GM23338 (cell line): ENCODE results near the gene ATP9A. TPM values are rescaled to one million over a fixed set of nuclear protein-coding genes. Genes with fewer than 3 reads are reported as not detected.

Experiments
- ATAC-seq: fragments of 200-7000 bp; cut with Tn5 transposase; 3 replicates; pipeline ENCODE4 v1.9.1; 2020
- DNase-seq: peaks from one replicate; pipeline ENCODE4 v3.0.0-alpha.2; 2015; ENCODE audit warnings: low spot score
- H2AFZ ChIP-seq: fragments of 200-600 bp; sonication (generic); 2 replicates; pipeline ENCODE4 v1.8.0; 2016; ENCODE audit warnings: antibody characterized with exemption, mild to moderate bottlenecking, moderate library complexity
- H3F3A ChIP-seq: fragments of 200-600 bp; sonication (generic); replicated peaks from 2 replicates; pipeline ENCODE4 v1.8.0; 2017; ENCODE audit warnings: antibody characterized with exemption, mixed run types, low read depth
- H3K27ac ChIP-seq: fragments of 200-600 bp; sonication (generic); 2 replicates; pipeline ENCODE4 v1.6.1; 2016; ENCODE audit warnings: low read depth
- H3K27me3 ChIP-seq: fragments of 200-600 bp; sonication (generic); 2 replicates; pipeline ENCODE4 v1.8.0; 2016; ENCODE audit warnings: mild to moderate bottlenecking, mixed run types, moderate library complexity; ENCODE audit not compliant: insufficient read depth
- H3K36me3 ChIP-seq: fragments of 200-600 bp; sonication (generic); 2 replicates; pipeline ENCODE4 v1.8.0; 2016; ENCODE audit warnings: mild to moderate bottlenecking; ENCODE audit not compliant: insufficient read depth
- H3K4me1 ChIP-seq: fragments of 200-600 bp; sonication (generic); 2 replicates; pipeline ENCODE4 v1.8.0; 2016; ENCODE audit warnings: mild to moderate bottlenecking, moderate library complexity; ENCODE audit not compliant: insufficient read depth
- H3K4me2 ChIP-seq: fragments of 200-600 bp; sonication (generic); 2 replicates; pipeline ENCODE4 v1.7.1; 2017; ENCODE audit warnings: mixed run types
- H3K4me3 ChIP-seq: fragments of 200-600 bp; sonication (generic); 2 replicates; pipeline ENCODE4 v1.6.1; 2016; ENCODE audit warnings: mixed run types
- H3K79me2 ChIP-seq: fragments of 200-600 bp; sonication (generic); replicated peaks from 2 replicates; pipeline ENCODE4 v1.8.0; 2017; ENCODE audit warnings: mild to moderate bottlenecking; ENCODE audit not compliant: insufficient read depth
- H3K9me2 ChIP-seq: fragments of 200-600 bp; sonication (generic); 2 replicates; pipeline ENCODE4 v1.8.0; 2017; ENCODE audit not compliant: insufficient read depth
- H4K20me1 ChIP-seq: fragments of 200-600 bp; sonication (generic); replicated peaks from 2 replicates; pipeline ENCODE4 v1.8.0; 2017; ENCODE audit warnings: mild to moderate bottlenecking; ENCODE audit not compliant: insufficient read depth
- H3K27ac Mint-ChIP-seq: 2 replicates; pipeline ENCODE4 v1.8.0; 2020; ENCODE audit warnings: inconsistent platforms, mild to moderate bottlenecking, moderate library complexity, mixed read lengths
- H3K27me3 Mint-ChIP-seq: 3 replicates; pipeline ENCODE4 v1.8.0; 2022; ENCODE audit warnings: low read depth, mild to moderate bottlenecking, moderate library complexity, mixed read lengths, inconsistent platforms; ENCODE audit not compliant: insufficient read depth, poor library complexity
- H3K36me3 Mint-ChIP-seq: 3 replicates; pipeline ENCODE4 v1.8.0; 2021; ENCODE audit warnings: low read depth, mild to moderate bottlenecking, inconsistent platforms, moderate library complexity, mixed read lengths
- H3K4me1 Mint-ChIP-seq: 3 replicates; pipeline ENCODE4 v1.8.0; 2020; ENCODE audit warnings: mild to moderate bottlenecking, inconsistent platforms, mixed read lengths
- H3K4me3 Mint-ChIP-seq: 3 replicates; pipeline ENCODE4 v1.8.0; 2021; ENCODE audit warnings: moderate library complexity, mild to moderate bottlenecking, inconsistent platforms, mixed read lengths
- H3K9me3 Mint-ChIP-seq: 3 replicates; pipeline ENCODE4 v1.8.0; 2020; ENCODE audit warnings: moderate library complexity, mild to moderate bottlenecking, inconsistent platforms, mixed read lengths
- CREB1 ChIP-seq: fragments of 250-450 bp; sonication (Bioruptor Pico); IDR thresholded peaks from 2 replicates; pipeline ENCODE4 v1.5.0; 2020; ENCODE audit warnings: low read depth, mild to moderate bottlenecking, moderate library complexity
- CTCF ChIP-seq, 2 experiments: fragments of 200-600 bp in 1 of 2; sonication (generic) in 1 of 2; conservative IDR thresholded peaks; 2 replicates each; pipeline versions ENCODE4 v1.5.1 to v1.6.1; 2016 to 2017; ENCODE audit warnings: antibody characterized with exemption in 2 of 2, low read depth in 2 of 2, mild to moderate bottlenecking in 2 of 2, moderate library complexity in 1 of 2
- EZH2 ChIP-seq: fragments of 200-600 bp; sonication (generic); IDR thresholded peaks from one replicate; pipeline ENCODE4 v1.8.0; 2017; ENCODE audit warnings: antibody characterized with exemption, mild to moderate bottlenecking, low read depth; ENCODE audit not compliant: unreplicated experiment
- EZH2phosphoT487 ChIP-seq: fragments of 200-600 bp; sonication (generic); IDR thresholded peaks from one replicate; pipeline ENCODE4 v1.8.1; 2018; ENCODE audit warnings: antibody characterized with exemption; ENCODE audit not compliant: unreplicated experiment
- JUNB ChIP-seq: IDR thresholded peaks from one replicate; pipeline ENCODE4 v1.6.1; 2016; ENCODE audit warnings: antibody characterized with exemption; ENCODE audit not compliant: unreplicated experiment
- NANOG ChIP-seq: IDR thresholded peaks from 2 replicates; pipeline ENCODE4 v1.6.1; 2016; ENCODE audit warnings: antibody characterized with exemption, borderline replicate concordance
- POLR2AphosphoS5 ChIP-seq: IDR thresholded peaks from 2 replicates; pipeline ENCODE4 v1.6.1; 2016; ENCODE audit warnings: antibody characterized with exemption, low read depth
- STAT1 ChIP-seq: IDR thresholded peaks from one replicate; pipeline ENCODE4 v1.6.1; 2016; ENCODE audit warnings: antibody characterized with exemption; ENCODE audit not compliant: unreplicated experiment
- ZNF114 ChIP-seq: fragments of 250-450 bp; sonication (Bioruptor Pico); IDR thresholded peaks from 2 replicates; pipeline ENCODE4 v1.5.0; 2020; ENCODE audit warnings: mild to moderate bottlenecking, moderate library complexity
- ZNF331 ChIP-seq: fragments of 250-450 bp; sonication (Bioruptor Pico); IDR thresholded peaks from 2 replicates; pipeline ENCODE4 v1.5.0; 2020; ENCODE audit warnings: low read depth, mild to moderate bottlenecking, moderate library complexity
- polyA plus RNA-seq: library from polyadenylated mRNA; unstranded; fragments of >200 nt; fragmentation: Nextera tagmentation; extraction: Ambion mirVana; gene quantifications from 2 replicates; pipeline ENCODE4 v1.2.1, GENCODE V29; 2016
- total RNA-seq: library from RNA; depleted of rRNA; stranded (reverse); fragments of >200 nt; shearing (Covaris generic); gene quantifications from 2 replicates; pipeline ENCODE4 v1.2.3, GENCODE V29; 2014
- TF ChIP-seq, protein P1 (sequence below): IDR thresholded peaks from 2 replicates; pipeline ENCODE4 v1.6.1; 2016; ENCODE audit warnings: antibody characterized with exemption
- TF ChIP-seq, protein P2 (sequence below): IDR thresholded peaks from one replicate; pipeline ENCODE4 v1.6.1; 2018; ENCODE audit warnings: antibody characterized with exemption; ENCODE audit not compliant: unreplicated experiment
- TF ChIP-seq, protein P3 (sequence below): fragments of 250-450 bp; sonication (Bioruptor Pico); IDR thresholded peaks from 2 replicates; pipeline ENCODE4 v1.5.0; 2020; ENCODE audit warnings: mild to moderate bottlenecking, moderate library complexity

ATP9A gene
- total and polyA plus RNA-seq, 2 experiments from 2014 or later: 0.94 to 5.9 TPM

GRCh38 chr20:51620432-51620831, 147.8 kb downstream of the ATP9A start:
- no peaks in the 10 kb centered on the region for H3K36me3 Mint-ChIP-seq
- H3F3A ChIP-seq: no peaks in the 10 kb centered on the region
- H3K9me3 Mint-ChIP-seq: no peaks in the 10 kb centered on the region

More at GRCh38 chr20:51620432-51620831, 147.8 kb downstream of the ATP9A start:
- Histone ChIP-seq H3K9me2 (no peaks in the 10 kb centered on the region), H3K27ac (no peak overlapping the region), H3K36me3 (no peaks in the 10 kb centered on the region), H3K4me3 (no peak overlapping the region), H4K20me1 (no peaks in the 10 kb centered on the region), H3K4me1 (no peaks in the 10 kb centered on the region), H2AFZ (no peak overlapping the region), H3K27me3 (no peaks in the 10 kb centered on the region), H3K4me2 (no peak overlapping the region), H3K79me2 (no peaks in the 10 kb centered on the region)
- Mint-ChIP-seq H3K4me1 (peaks cover 7% of the 10 kb centered on the region), H3K27me3 (peaks cover 5% of the 10 kb centered on the region), H3K4me3 (no peak overlapping the region), H3K27ac (no peak overlapping the region)
- TF ChIP-seq NANOG (no peak), ZNF114 (no peak), ZNF331 (no peak), STAT1 (no peak), EZH2 (no peak), JUNB (no peak), CTCF (conservative IDR thresholded peaks at IDR 0.05; ENCODE audit: low read depth in 2 of 2) (no peak), POLR2AphosphoS5 (no peak), EZH2phosphoT487 (no peak), CREB1 (CRISPR knock-in tag) (no peak)
- TF ChIP-seq, protein P1, sequence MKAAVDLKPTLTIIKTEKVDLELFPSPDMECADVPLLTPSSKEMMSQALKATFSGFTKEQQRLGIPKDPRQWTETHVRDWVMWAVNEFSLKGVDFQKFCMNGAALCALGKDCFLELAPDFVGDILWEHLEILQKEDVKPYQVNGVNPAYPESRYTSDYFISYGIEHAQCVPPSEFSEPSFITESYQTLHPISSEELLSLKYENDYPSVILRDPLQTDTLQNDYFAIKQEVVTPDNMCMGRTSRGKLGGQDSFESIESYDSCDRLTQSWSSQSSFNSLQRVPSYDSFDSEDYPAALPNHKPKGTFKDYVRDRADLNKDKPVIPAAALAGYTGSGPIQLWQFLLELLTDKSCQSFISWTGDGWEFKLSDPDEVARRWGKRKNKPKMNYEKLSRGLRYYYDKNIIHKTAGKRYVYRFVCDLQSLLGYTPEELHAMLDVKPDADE: no peak
- TF ChIP-seq, protein P2, sequence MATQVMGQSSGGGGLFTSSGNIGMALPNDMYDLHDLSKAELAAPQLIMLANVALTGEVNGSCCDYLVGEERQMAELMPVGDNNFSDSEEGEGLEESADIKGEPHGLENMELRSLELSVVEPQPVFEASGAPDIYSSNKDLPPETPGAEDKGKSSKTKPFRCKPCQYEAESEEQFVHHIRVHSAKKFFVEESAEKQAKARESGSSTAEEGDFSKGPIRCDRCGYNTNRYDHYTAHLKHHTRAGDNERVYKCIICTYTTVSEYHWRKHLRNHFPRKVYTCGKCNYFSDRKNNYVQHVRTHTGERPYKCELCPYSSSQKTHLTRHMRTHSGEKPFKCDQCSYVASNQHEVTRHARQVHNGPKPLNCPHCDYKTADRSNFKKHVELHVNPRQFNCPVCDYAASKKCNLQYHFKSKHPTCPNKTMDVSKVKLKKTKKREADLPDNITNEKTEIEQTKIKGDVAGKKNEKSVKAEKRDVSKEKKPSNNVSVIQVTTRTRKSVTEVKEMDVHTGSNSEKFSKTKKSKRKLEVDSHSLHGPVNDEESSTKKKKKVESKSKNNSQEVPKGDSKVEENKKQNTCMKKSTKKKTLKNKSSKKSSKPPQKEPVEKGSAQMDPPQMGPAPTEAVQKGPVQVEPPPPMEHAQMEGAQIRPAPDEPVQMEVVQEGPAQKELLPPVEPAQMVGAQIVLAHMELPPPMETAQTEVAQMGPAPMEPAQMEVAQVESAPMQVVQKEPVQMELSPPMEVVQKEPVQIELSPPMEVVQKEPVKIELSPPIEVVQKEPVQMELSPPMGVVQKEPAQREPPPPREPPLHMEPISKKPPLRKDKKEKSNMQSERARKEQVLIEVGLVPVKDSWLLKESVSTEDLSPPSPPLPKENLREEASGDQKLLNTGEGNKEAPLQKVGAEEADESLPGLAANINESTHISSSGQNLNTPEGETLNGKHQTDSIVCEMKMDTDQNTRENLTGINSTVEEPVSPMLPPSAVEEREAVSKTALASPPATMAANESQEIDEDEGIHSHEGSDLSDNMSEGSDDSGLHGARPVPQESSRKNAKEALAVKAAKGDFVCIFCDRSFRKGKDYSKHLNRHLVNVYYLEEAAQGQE: no peak
- TF ChIP-seq, protein P3, sequence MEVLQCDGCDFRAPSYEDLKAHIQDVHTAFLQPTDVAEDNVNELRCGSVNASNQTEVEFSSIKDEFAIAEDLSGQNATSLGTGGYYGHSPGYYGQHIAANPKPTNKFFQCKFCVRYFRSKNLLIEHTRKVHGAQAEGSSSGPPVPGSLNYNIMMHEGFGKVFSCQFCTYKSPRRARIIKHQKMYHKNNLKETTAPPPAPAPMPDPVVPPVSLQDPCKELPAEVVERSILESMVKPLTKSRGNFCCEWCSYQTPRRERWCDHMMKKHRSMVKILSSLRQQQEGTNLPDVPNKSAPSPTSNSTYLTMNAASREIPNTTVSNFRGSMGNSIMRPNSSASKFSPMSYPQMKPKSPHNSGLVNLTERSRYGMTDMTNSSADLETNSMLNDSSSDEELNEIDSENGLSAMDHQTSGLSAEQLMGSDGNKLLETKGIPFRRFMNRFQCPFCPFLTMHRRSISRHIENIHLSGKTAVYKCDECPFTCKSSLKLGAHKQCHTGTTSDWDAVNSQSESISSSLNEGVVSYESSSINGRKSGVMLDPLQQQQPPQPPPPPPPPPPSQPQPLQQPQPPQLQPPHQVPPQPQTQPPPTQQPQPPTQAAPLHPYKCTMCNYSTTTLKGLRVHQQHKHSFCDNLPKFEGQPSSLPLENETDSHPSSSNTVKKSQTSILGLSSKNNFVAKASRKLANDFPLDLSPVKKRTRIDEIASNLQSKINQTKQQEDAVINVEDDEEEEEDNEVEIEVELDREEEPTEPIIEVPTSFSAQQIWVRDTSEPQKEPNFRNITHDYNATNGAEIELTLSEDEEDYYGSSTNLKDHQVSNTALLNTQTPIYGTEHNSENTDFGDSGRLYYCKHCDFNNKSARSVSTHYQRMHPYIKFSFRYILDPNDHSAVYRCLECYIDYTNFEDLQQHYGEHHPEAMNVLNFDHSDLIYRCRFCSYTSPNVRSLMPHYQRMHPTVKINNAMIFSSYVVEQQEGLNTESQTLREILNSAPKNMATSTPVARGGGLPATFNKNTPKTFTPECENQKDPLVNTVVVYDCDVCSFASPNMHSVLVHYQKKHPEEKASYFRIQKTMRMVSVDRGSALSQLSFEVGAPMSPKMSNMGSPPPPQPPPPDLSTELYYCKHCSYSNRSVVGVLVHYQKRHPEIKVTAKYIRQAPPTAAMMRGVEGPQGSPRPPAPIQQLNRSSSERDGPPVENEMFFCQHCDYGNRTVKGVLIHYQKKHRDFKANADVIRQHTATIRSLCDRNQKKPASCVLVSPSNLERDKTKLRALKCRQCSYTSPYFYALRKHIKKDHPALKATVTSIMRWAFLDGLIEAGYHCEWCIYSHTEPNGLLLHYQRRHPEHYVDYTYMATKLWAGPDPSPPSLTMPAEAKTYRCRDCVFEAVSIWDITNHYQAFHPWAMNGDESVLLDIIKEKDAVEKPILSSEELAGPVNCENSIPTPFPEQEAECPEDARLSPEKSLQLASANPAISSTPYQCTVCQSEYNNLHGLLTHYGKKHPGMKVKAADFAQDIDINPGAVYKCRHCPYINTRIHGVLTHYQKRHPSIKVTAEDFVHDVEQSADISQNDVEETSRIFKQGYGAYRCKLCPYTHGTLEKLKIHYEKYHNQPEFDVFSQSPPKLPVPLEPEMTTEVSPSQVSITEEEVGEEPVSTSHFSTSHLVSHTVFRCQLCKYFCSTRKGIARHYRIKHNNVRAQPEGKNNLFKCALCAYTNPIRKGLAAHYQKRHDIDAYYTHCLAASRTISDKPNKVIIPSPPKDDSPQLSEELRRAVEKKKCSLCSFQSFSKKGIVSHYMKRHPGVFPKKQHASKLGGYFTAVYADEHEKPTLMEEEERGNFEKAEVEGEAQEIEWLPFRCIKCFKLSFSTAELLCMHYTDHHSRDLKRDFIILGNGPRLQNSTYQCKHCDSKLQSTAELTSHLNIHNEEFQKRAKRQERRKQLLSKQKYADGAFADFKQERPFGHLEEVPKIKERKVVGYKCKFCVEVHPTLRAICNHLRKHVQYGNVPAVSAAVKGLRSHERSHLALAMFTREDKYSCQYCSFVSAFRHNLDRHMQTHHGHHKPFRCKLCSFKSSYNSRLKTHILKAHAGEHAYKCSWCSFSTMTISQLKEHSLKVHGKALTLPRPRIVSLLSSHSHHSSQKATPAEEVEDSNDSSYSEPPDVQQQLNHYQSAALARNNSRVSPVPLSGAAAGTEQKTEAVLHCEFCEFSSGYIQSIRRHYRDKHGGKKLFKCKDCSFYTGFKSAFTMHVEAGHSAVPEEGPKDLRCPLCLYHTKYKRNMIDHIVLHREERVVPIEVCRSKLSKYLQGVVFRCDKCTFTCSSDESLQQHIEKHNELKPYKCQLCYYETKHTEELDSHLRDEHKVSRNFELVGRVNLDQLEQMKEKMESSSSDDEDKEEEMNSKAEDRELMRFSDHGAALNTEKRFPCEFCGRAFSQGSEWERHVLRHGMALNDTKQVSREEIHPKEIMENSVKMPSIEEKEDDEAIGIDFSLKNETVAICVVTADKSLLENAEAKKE (CRISPR knock-in tag): no peak
- no peak for DNase-seq
- ATAC-seq: no peak
